SK-N-SH (cell line): ENCODE results near the gene NCOR2. TPM values are rescaled to one million over a fixed set of nuclear protein-coding genes. Genes with fewer than 3 reads are reported as not detected.

Source experiments
- CTCF ChIA-PET: fragments of 300-600, 350-600 bp; formaldehyde crosslinking; extraction: SDS; loops from one replicate; lab custom pipeline; 2021; lab: Yijun Ruan, JAX
- POLR2A ChIA-PET: fragments of 350-600 bp; sonication (Branson Sonifier 250); formaldehyde crosslinking; extraction: SDS; loops from one replicate; lab custom pipeline; 2020; ENCODE audit warnings: antibody characterized with exemption, inconsistent platforms; lab: Yijun Ruan, JAX
- DNase-seq: peaks from one replicate; pipeline ENCODE4 v3.0.0; 2012
- H2AFZ ChIP-seq: fragments of 200-600 bp; sonication (generic); 2 replicates; pipeline ENCODE4 v1.8.1; 2016; ENCODE audit warnings: antibody characterized with exemption, mild to moderate bottlenecking, low read depth
- H3F3A ChIP-seq: fragments of 200-600 bp; sonication (generic); replicated peaks from 2 replicates; pipeline ENCODE3; 2016; ENCODE audit warnings: antibody characterized with exemption, mild to moderate bottlenecking; ENCODE audit not compliant: insufficient read depth
- H3K27ac ChIP-seq, 2 experiments: fragments of 200-500 bp in 1 of 2; fragments of 200-600 bp in 1 of 2; sonication (Bioruptor generic) in 1 of 2; sonication (generic), shearing (Covaris generic) in 1 of 2; 2 replicates each; pipeline versions ENCODE4 v1.5.1 to v1.6.1; 2014 to 2016; ENCODE audit warnings: low read depth in 2 of 2, inconsistent platforms in 1 of 2, low read length in 1 of 2, mild to moderate bottlenecking in 1 of 2, mixed read lengths in 1 of 2
- H3K27me3 ChIP-seq: fragments of 200-600 bp; sonication (generic), shearing (Covaris generic); 2 replicates; pipeline ENCODE4 v1.6.1; 2016; ENCODE audit warnings: mixed run types; ENCODE audit not compliant: insufficient read depth
- H3K36me3 ChIP-seq, 2 experiments: fragments of 200-500 bp in 1 of 2; fragments of 200-600 bp in 1 of 2; sonication (Bioruptor generic) in 1 of 2; sonication (generic) in 1 of 2; replicated peaks in 1 of 2; 2 replicates each; pipeline versions ENCODE3 to v1.5.1; 2014 to 2016; ENCODE audit warnings: low read length in 1 of 2, mild to moderate bottlenecking in 1 of 2; ENCODE audit not compliant: insufficient read depth in 2 of 2, control insufficient read depth in 1 of 2
- H3K4me1 ChIP-seq, 2 experiments: fragments of 200-500 bp in 1 of 2; fragments of 200-600 bp in 1 of 2; sonication (Bioruptor generic) in 1 of 2; sonication (generic), shearing (Covaris generic) in 1 of 2; 2 replicates each; pipeline versions ENCODE4 v1.5.1 to v1.6.1; 2014 to 2016; ENCODE audit warnings: low read depth in 1 of 2, low read length in 1 of 2, mixed run types in 1 of 2; ENCODE audit not compliant: insufficient read depth in 2 of 2, control insufficient read depth in 1 of 2
- H3K4me2 ChIP-seq: fragments of 200-600 bp; sonication (generic), shearing (Covaris generic); 2 replicates; pipeline ENCODE4 v1.6.1; 2017; ENCODE audit warnings: mixed run types
- H3K4me3 ChIP-seq, 2 experiments: fragments of 200-500 bp in 1 of 2; fragments of 200-600 bp in 1 of 2; sonication (Bioruptor generic) in 1 of 2; sonication (generic), shearing (Covaris generic) in 1 of 2; 2 replicates each; pipeline versions ENCODE4 v1.5.1 to v1.8.1; 2014 to 2016; ENCODE audit warnings: low read depth in 2 of 2, inconsistent platforms in 1 of 2, low read length in 1 of 2, mild to moderate bottlenecking in 1 of 2, mixed read lengths in 1 of 2, moderate library complexity in 1 of 2
- H3K79me2 ChIP-seq: fragments of 200-600 bp; sonication (generic); 2 replicates; pipeline ENCODE4 v1.8.1; 2017; ENCODE audit warnings: mild to moderate bottlenecking; ENCODE audit not compliant: insufficient read depth
- H3K9ac ChIP-seq: fragments of 200-600 bp; sonication (generic); 2 replicates; pipeline ENCODE4 v1.6.1; 2017; ENCODE audit warnings: mixed run types
- H3K9me2 ChIP-seq: fragments of 200-600 bp; sonication (generic); 2 replicates; pipeline ENCODE4 v1.6.1; 2017; ENCODE audit warnings: mixed run types
- H3K9me3 ChIP-seq: fragments of 200-600 bp; sonication (generic); 2 replicates; pipeline ENCODE4 v1.6.1; 2017; ENCODE audit warnings: mixed run types, mild to moderate bottlenecking, moderate library complexity
- H4K20me1 ChIP-seq: fragments of 200-600 bp; sonication (generic); 2 replicates; pipeline ENCODE4 v1.6.1; 2017; ENCODE audit warnings: mild to moderate bottlenecking, mixed run types; ENCODE audit not compliant: insufficient read depth
- EP300 ChIP-seq, 2 experiments: IDR thresholded peaks; 2 replicates each; pipeline versions ENCODE4 v1.4.0 to v1.6.1; 2012; ENCODE audit warnings: borderline replicate concordance in 1 of 2, low read depth in 1 of 2, low read length in 1 of 2
- EZH2phosphoT487 ChIP-seq: fragments of 200-600 bp; sonication (generic); IDR thresholded peaks from 2 replicates; pipeline ENCODE4 v1.6.1; 2017; ENCODE audit warnings: low read depth, mixed run types, mild to moderate bottlenecking, antibody characterized with exemption, moderate library complexity, borderline replicate concordance
- FOXJ3 ChIP-seq: sonication (generic); formaldehyde crosslinking; IDR thresholded peaks from 2 replicates; pipeline ENCODE4 v1.5.1; 2020; ENCODE audit warnings: mild to moderate bottlenecking, missing genetic modification reagents
- GABPA ChIP-seq: IDR thresholded peaks from 2 replicates; pipeline ENCODE4 v1.4.0; 2012; ENCODE audit warnings: low read depth, mild to moderate bottlenecking
- GATA2 ChIP-seq: sonication (generic); formaldehyde crosslinking; IDR thresholded peaks from 2 replicates; pipeline ENCODE4 v1.5.0; 2020; ENCODE audit warnings: mild to moderate bottlenecking, missing genetic modification reagents
- JUND ChIP-seq: IDR thresholded peaks from 2 replicates; pipeline ENCODE4 v1.4.0; 2012
- MXI1 ChIP-seq: IDR thresholded peaks from 2 replicates; pipeline ENCODE4 v1.6.1; 2012; ENCODE audit warnings: mild to moderate bottlenecking, low read depth, low read length, improper control_type of control experiment
- NFIC ChIP-seq: IDR thresholded peaks from 2 replicates; pipeline ENCODE4 v1.4.0; 2012; ENCODE audit warnings: borderline replicate concordance
- NRF1 ChIP-seq: IDR thresholded peaks from 2 replicates; pipeline ENCODE4 v1.6.1; 2012; ENCODE audit warnings: low read depth, mild to moderate bottlenecking, low read length
- PBX3 ChIP-seq: IDR thresholded peaks from 2 replicates; pipeline ENCODE4; 2012
- POLR2AphosphoS5 ChIP-seq: IDR thresholded peaks from 2 replicates; pipeline ENCODE4 v1.6.1; 2012; ENCODE audit warnings: low read depth, low read length
- RAD21 ChIP-seq: IDR thresholded peaks from 2 replicates; pipeline ENCODE4 v1.6.1; 2012; ENCODE audit warnings: mild to moderate bottlenecking, low read length
- RFX5 ChIP-seq: IDR thresholded peaks from 2 replicates; pipeline ENCODE4 v1.6.1; 2012; ENCODE audit warnings: mild to moderate bottlenecking, improper control_type of control experiment, low read length
- SMC3 ChIP-seq: IDR thresholded peaks from 2 replicates; pipeline ENCODE4 v1.6.1; 2012; ENCODE audit warnings: low read depth, low read length, improper control_type of control experiment
- TEAD4 ChIP-seq: IDR thresholded peaks from 2 replicates; pipeline ENCODE4 v1.4.0; 2012; ENCODE audit warnings: mild to moderate bottlenecking, borderline replicate concordance; ENCODE audit not compliant: insufficient read depth
- ZBTB33 ChIP-seq: IDR thresholded peaks from 2 replicates; pipeline ENCODE4 v1.4.0; 2012; ENCODE audit warnings: low read depth, borderline replicate concordance
- WGBS: methylation state at CpG from one replicate; pipeline ENCODE4 v1.1.6; 2017; ENCODE audit warnings: low lambda C conversion rate; 5-methylcytosine and 5-hydroxymethylcytosine counted together
- polyA plus RNA-seq, 3 experiments: library from polyadenylated mRNA; depleted of rRNA; stranded (reverse); fragments of >200 nt; gene quantifications; 2 replicates each; pipeline ENCODE4 v1.2.3, GENCODE V29; 2012
- TF ChIP-seq, protein P1 (sequence below): IDR thresholded peaks from 2 replicates; pipeline ENCODE4 v1.4.0; 2012; ENCODE audit warnings: low read depth
- TF ChIP-seq, protein P2 (sequence below): fragments of 150-350 bp; IDR thresholded peaks from 2 replicates; pipeline ENCODE4 v1.6.1; 2017; ENCODE audit warnings: antibody characterized with exemption, low read length, low read depth, borderline replicate concordance
- TF ChIP-seq, protein P3 (sequence below): IDR thresholded peaks from 2 replicates; pipeline ENCODE4 v1.4.0; 2012; ENCODE audit warnings: low read depth, borderline replicate concordance

NCOR2 gene
- polyA plus RNA-seq, 1 of the 3 experiments (the other 2 are of a cell fraction), result 19.0 TPM

DNA sequence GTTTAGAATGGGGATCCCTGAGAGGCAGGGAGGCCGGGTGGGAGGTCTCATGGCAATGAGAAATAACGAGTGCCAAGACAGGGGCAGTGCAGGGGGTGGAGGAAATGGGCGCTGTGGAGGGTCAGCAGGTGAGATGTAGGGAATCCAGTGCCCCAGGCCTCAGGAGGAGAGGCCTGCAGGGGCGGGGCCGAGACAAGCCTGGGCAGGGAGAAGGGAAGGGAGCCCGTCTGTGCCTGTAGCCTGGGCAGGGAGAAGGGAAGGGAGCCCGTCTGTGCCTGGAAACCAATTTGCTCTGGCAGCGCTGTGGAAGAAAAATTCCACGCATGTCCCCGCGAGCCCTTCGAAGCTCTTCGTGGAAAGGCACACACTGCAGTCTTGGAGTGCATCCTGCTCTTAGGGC is 10.6 kb upstream of the NCOR2 start:
- ChIA-PET CTCF (no interaction called here), POLR2A (no interaction called here)

DNA sequence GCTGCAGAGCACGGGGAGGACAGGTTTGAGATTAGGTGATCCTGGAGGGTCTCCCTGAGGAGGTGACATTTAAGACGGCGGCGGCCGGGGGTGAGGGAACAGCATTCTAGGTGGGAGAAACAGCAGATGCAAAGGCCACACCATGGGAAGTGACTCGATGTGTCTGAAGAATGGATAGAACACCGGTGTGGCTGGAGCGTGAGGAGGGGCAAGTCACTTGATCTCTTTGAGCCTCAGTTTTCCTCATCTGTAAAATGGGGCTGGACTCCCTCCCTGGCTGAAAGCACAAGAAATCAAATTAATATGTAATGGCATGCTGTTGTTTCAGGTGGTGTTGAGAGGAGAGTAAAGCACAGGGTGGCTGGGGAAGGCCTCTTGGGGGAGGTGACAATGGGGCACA is 10.0 kb upstream of the NCOR2 start:
- 95% methylated on average over 8 of the region's 8 CpGs for WGBS
- DNase-seq, result no peak
- H3K4me1 ChIP-seq, result peaks cover 0 to 8% of the 10 kb centered on the region in 2 experiments; a peak in 1 of 4 replicates
- no peaks in the 10 kb centered on the region for H4K20me1 ChIP-seq
- H3K27ac ChIP-seq, result no peak overlapping the region
- TF ChIP-seq SMC3, result no peak
- TF ChIP-seq RFX5, result no peak
- TF ChIP-seq MXI1, result no peak
- no peak for TF ChIP-seq ZBTB33
- TF ChIP-seq TEAD4, result no peak
- TF ChIP-seq FOXJ3 (CRISPR knock-in tag), result no peak
- TF ChIP-seq GATA2 (CRISPR knock-in tag), result no peak
- TF ChIP-seq, protein P1, sequence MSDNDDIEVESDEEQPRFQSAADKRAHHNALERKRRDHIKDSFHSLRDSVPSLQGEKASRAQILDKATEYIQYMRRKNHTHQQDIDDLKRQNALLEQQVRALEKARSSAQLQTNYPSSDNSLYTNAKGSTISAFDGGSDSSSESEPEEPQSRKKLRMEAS, result no peak
- no peak for TF ChIP-seq PBX3
- no peak for TF ChIP-seq GABPA
- TF ChIP-seq POLR2AphosphoS5, result no peak
- TF ChIP-seq, protein P2, sequence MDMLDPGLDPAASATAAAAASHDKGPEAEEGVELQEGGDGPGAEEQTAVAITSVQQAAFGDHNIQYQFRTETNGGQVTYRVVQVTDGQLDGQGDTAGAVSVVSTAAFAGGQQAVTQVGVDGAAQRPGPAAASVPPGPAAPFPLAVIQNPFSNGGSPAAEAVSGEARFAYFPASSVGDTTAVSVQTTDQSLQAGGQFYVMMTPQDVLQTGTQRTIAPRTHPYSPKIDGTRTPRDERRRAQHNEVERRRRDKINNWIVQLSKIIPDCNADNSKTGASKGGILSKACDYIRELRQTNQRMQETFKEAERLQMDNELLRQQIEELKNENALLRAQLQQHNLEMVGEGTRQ, result no peak
- TF ChIP-seq NFIC, result no peak
- TF ChIP-seq JUND, result no peak
- no peak for TF ChIP-seq NRF1
- TF ChIP-seq RAD21, result no peak
- TF ChIP-seq EZH2phosphoT487, result no peak
- no peak for TF ChIP-seq EP300 (IDR thresholded peaks at IDR 0.05; ENCODE audit: borderline replicate concordance in 1 of 2, low read depth in 1 of 2, low read length in 1 of 2)
- H3K9ac ChIP-seq, result no peak overlapping the region
- no peak overlapping the region for H2AFZ ChIP-seq
- no peaks in the 10 kb centered on the region for H3K79me2 ChIP-seq
- CTCF ChIA-PET, result no interaction called here
- H3K4me2 ChIP-seq, result no peak overlapping the region
- H3K36me3 ChIP-seq, result no peaks in the 10 kb centered on the region
- H3K27me3 ChIP-seq, result no peaks in the 10 kb centered on the region
- no peaks in the 10 kb centered on the region for H3K9me3 ChIP-seq
- POLR2A ChIA-PET, result no interaction called here
- no peaks in the 10 kb centered on the region for H3K9me2 ChIP-seq
- no peak overlapping the region for H3K4me3 ChIP-seq
- no peaks in the 10 kb centered on the region for H3F3A ChIP-seq

More for the DNA sequence above, 10.6 kb upstream of the NCOR2 start:
- Histone ChIP-seq H3F3A (no peaks in the 10 kb centered on the region), H2AFZ (no peak overlapping the region), H3K27ac (no peak overlapping the region), H3K36me3 (no peaks in the 10 kb centered on the region), H3K4me3 (no peak overlapping the region), H3K9ac (no peak overlapping the region), H3K9me2 (no peaks in the 10 kb centered on the region), H3K79me2 (no peaks in the 10 kb centered on the region), H3K9me3 (no peaks in the 10 kb centered on the region), H3K4me1 (peaks cover 0 to 11% of the 10 kb centered on the region in 2 experiments; a peak in 1 of 4 replicates), H3K4me2 (no peak overlapping the region), H3K27me3 (no peaks in the 10 kb centered on the region), H4K20me1 (no peaks in the 10 kb centered on the region)
- TF ChIP-seq, protein P3, sequence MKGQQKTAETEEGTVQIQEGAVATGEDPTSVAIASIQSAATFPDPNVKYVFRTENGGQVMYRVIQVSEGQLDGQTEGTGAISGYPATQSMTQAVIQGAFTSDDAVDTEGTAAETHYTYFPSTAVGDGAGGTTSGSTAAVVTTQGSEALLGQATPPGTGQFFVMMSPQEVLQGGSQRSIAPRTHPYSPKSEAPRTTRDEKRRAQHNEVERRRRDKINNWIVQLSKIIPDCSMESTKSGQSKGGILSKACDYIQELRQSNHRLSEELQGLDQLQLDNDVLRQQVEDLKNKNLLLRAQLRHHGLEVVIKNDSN, result no peak
- TF ChIP-seq PBX3, result no peak
- no peak for TF ChIP-seq JUND
- DNase-seq, result no peak
- WGBS, result 94% methylated on average over 13 of the region's 13 CpGs
